Dermis blood vessel endothelial cell (primary cell): ENCODE results near the gene CACNA1S. TPM values are rescaled to one million over a fixed set of nuclear protein-coding genes. Genes with fewer than 3 reads are reported as not detected.

Experiments used
- DNase-seq: peaks from one replicate; pipeline ENCODE4 v3.0.0; 2010
- total RNA-seq: library from RNA; depleted of rRNA; stranded (reverse); fragments of >200 nt; gene quantifications from 2 replicates; pipeline ENCODE4 v1.2.3, GENCODE V29; 2014

The CACNA1S gene
- total RNA-seq, 1 donor from 2014 or later, result not detected

GRCh38 chr1:201009962-201010645 is 102.1 kb downstream of the CACNA1S start:
- no peak for DNase-seq

GRCh38 chr1:201008666-201009360 is 103.4 kb downstream of the CACNA1S start:
- DNase-seq, result no peak

- no peak for DNase-seq
Observed at GRCh38 chr1:201007481-201007880, 104.7 kb downstream of the CACNA1S start.

GRCh38 chr1:201006450-201006849 is 105.8 kb downstream of the CACNA1S start:
- DNase-seq, result peak; percentile 35

GRCh38 chr1:201004732-201005131 is 107.5 kb downstream of the CACNA1S start:
- no peak for DNase-seq

- no peak for DNase-seq
Observed at GRCh38 chr1:201004154-201004553, 108.1 kb downstream of the CACNA1S start.

GRCh38 chr1:201002510-201002909 is 109.7 kb downstream of the CACNA1S start:
- DNase-seq, result no peak

DNA sequence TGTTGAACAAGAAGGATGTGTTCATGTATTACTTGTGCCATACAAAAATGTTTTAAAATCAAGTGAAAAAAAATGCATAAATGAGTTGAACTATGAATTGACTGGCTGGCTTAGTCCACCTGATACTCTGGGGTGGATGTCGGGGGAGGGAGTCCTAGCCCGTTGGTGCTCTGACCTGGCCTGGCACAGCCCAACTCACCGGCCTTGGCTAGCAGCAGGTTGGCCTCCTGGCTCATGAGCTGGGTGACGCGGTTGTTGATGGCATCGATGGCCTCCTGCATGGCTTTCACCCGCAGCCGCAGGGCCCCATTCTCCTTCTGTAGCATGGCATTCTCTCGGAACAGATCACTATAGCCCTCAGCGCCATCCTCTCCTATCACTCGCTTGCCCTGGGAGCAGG is 110.3 kb downstream of the CACNA1S start:
- no peak for DNase-seq

- no peak for DNase-seq
Observed at GRCh38 chr1:201000391-201000790, 111.8 kb downstream of the CACNA1S start.

GRCh38 chr1:200999667-201000066 is 112.6 kb downstream of the CACNA1S start:
- no peak for DNase-seq

DNA sequence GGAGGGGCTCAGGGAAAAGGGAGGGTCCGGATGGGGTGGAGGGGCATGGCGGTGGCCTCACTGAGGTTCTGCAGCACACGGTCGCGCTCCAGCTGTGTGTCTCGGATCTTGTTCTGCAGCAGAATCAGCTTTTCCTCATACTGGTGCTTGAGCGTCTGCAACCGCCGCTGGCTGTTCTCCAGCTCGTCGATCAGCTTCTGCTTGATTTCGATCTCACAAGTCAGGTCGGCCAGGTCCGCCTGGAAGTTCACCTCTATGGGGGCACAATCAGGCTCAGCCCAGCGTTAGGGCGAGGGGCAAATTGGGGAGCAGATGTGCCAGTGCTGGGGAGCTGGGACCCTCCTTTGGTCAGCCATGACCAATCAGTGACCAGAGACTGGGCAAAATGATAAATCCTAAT is 113.9 kb downstream of the CACNA1S start:
- DNase-seq, result no peak

DNA sequence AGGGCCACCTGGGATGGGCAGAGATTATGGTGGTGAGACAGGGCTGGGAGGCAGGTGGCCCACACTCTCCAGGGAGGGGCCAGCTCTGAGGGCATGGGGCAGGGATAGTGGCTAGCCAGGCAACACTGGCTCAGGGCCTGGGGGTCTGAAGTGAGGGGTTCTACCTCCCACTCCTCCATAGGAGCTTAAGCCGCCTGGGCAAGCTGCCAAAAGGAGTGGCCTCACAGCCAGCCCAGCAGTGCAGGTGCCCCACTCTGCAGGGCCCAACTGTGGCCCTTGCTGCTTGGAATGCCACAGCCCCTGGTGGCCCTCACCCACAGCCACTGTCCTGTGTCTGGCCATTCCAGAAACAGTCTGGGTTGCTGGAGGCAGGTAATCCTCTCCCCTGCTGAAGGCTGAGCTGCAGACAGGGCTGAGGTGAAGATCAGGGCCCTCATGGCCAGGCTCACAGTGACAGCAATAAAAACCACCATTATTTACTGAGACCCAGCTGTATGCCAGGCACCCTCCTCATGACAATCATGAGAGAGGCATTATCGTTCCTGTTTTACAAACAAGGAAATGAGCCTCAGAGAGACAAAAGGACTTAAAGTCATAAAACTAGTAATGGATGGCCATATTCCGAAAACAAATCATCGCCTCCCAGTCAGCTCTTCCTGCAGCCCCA is 119.7 kb downstream of the CACNA1S start:
- no peak for DNase-seq

GRCh38 chr1:200991097-200991614 is 121.1 kb downstream of the CACNA1S start:
- DNase-seq, result no peak

- DNase-seq, result no peak
Observed at GRCh38 chr1:200990114-200990513, 122.1 kb downstream of the CACNA1S start.

Other genes starting within 250 kb of the CACNA1S start
- gene GPR25, start 239.4 kb downstream of the CACNA1S start, total RNA-seq, result not detected in 2 replicates
- gene INAVA, start 217.5 kb downstream of the CACNA1S start, total RNA-seq, result under 0.01 and 0.17 TPM in 2 replicates
- gene KIF21B, start 88.7 kb downstream of the CACNA1S start, total RNA-seq, result 2.2 and 4.4 TPM in 2 replicates
- gene ASCL5, start 14.8 kb upstream of the CACNA1S start, total RNA-seq, result not detected in 2 replicates
- gene TMEM9, start 42.0 kb upstream of the CACNA1S start, total RNA-seq, result 47.3 and 62.3 TPM in 2 replicates
- gene IGFN1, start 78.4 kb upstream of the CACNA1S start, total RNA-seq, result under 0.01 and 0.05 TPM in 2 replicates
- gene PKP1, start 171.1 kb upstream of the CACNA1S start, total RNA-seq, result 0.19 and 0.85 TPM in 2 replicates